ENCODE data around the gene PHF3. TPM values are rescaled to one million over a fixed set of nuclear protein-coding genes. Genes with fewer than 3 reads are reported as not detected.

Gene PHF3
- total RNA-seq, 4 donors from 2014 or later = 49.4 to 73.1 (median 61.9) TPM

DNA sequence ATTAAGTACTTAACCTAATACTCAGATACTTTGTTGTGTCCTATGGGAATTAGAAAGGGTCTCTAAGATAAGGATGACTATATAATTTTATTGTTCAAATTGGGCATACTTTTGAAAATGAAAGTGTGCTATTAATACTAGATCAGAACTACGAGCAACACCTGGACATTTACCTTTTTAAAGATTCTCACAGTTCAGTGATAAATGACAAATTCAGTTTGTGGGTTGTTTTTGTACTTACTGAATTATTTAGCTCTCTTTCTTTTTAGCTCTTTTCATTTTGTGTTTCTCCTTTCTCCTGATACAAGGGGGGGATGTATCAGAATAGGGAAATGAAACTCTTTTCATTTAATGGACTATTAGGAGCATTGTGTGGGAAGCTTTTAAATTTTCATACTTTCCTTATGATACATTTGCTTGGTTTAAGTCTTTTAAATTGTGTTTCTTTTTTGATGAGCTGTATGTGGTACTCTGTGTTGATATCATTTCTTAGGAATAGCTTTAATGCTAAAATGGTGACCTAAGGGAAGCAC, 47.5 kb downstream of the PHF3 start:
- no peak overlapping the region for H3K27ac ChIP-seq
- peaks cover 0 to 11% of the 10 kb centered on the region in 2 donors for H3K36me3 ChIP-seq
- no peak overlapping the region for H3K4me3 ChIP-seq
- no peaks in the 10 kb centered on the region for H3K27me3 ChIP-seq
- ATAC-seq = no peak
- TF ChIP-seq POLR2A (IDR thresholded peaks at IDR 0.05) = no peak
- TF ChIP-seq, protein P1, sequence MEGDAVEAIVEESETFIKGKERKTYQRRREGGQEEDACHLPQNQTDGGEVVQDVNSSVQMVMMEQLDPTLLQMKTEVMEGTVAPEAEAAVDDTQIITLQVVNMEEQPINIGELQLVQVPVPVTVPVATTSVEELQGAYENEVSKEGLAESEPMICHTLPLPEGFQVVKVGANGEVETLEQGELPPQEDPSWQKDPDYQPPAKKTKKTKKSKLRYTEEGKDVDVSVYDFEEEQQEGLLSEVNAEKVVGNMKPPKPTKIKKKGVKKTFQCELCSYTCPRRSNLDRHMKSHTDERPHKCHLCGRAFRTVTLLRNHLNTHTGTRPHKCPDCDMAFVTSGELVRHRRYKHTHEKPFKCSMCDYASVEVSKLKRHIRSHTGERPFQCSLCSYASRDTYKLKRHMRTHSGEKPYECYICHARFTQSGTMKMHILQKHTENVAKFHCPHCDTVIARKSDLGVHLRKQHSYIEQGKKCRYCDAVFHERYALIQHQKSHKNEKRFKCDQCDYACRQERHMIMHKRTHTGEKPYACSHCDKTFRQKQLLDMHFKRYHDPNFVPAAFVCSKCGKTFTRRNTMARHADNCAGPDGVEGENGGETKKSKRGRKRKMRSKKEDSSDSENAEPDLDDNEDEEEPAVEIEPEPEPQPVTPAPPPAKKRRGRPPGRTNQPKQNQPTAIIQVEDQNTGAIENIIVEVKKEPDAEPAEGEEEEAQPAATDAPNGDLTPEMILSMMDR (IDR thresholded peaks at IDR 0.05 in 4 of 5, conservative IDR thresholded peaks at IDR 0.05 in 1 of 5) = no peak
- peaks cover 5 to 16% of the 10 kb centered on the region in 2 donors for H3K4me1 ChIP-seq
- intact Hi-C loops (cut with DNase I; ENCODE audit: low total_unique reads) (no loop called here), in situ Hi-C loops (cut with MboI; ENCODE audit: low sequenced_read_pairs in 4 of 4) (no loop called here)
- no peaks in the 10 kb centered on the region for H3K9me3 ChIP-seq
- no peak for DNase-seq

DNA sequence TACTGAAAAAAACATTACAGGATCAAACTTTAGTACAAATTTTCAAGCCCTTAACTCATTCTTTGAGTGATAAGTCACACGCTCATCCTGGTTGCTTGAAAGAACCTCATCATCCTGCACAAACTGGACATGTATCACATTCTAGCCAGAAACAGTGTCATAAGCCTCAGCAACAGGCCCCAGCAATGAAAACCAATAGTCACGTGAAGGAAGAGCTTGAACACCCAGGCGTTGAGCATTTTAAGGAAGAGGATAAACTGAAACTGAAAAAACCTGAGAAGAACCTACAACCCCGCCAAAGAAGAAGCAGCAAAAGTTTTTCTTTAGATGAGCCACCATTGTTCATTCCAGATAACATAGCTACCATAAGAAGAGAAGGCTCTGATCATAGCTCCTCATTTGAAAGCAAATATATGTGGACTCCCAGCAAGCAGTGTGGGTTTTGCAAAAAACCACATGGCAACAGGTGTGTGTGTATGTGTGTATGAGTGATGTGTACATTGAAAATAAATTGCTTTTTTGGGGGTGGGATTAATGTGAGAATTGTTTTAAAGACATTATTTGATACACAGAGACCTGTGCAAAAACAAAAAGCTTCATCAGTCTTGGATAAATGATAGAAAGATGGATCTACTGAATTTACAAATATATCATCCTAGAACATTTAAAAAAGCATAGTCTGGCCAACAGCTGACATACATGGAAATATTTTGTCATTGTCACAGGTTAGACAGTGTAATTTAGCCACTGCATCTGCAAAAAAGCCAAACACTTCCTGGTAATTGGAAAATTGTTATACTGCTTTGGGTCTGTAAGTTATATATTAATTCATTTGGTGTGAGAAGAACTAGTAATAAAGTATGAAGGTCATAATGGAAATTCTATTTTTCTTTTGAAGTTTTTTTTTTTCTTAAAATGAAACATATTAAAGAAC, 50.1 kb downstream of the PHF3 start:
- Histone ChIP-seq H3K9me3 (no peaks in the 10 kb centered on the region), H3K27me3 (no peaks in the 10 kb centered on the region), H3K36me3 (peaks cover 0 to 11% of the 10 kb centered on the region in 2 donors), H3K27ac (no peak overlapping the region), H3K4me1 (peaks cover 1 to 15% of the 10 kb centered on the region in 2 donors), H3K4me3 (no peak overlapping the region)
- in situ Hi-C loops (cut with MboI; ENCODE audit: low sequenced_read_pairs in 4 of 4) (no loop called here), intact Hi-C loops (cut with DNase I; ENCODE audit: low total_unique reads) (no loop called here)
- TF ChIP-seq POLR2A (IDR thresholded peaks at IDR 0.05) = no peak
- TF ChIP-seq, protein P1 (IDR thresholded peaks at IDR 0.05 in 4 of 5, conservative IDR thresholded peaks at IDR 0.05 in 1 of 5) = no peak
- ATAC-seq (no peak), DNase-seq (no peak)

DNA sequence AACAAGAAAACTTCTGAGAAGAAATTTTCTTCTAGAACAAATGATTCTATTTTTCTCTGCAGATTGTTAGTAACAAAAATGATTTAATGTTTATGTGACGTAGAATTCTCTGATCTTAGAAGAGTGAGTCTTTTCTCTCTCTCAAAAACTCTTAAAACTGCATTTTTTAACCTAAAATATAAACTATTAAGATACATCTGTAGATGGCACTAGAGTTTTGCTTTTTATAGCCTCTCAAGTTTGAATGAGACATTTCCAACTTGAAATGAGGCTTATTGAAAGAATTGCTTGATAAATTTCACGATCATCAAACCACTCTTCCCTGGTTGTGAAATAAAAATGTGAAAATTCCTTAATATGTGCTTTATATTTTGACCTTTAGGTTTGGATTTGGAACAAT, 53.8 kb downstream of the PHF3 start:
- H3K36me3 ChIP-seq = peaks cover 0 to 7% of the 10 kb centered on the region in 2 donors

DNA sequence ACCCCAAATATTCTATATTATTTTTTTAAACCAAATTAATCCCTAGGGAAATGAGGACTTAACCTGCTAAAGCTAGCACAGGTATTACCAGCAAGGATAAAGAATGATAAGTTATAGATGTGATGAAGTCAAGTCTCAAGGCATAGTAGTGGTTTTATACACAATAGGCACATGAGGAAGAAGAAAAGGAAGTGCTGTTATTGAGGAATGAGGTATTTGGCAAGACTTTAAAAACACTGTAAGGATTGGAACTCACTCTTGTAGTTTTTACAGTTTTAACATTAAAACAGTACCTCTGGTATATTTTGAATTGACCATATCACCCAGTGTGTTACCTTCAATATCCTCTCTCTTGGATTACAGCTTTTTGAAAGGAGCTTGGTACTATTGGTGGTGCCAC, 54.6 kb downstream of the PHF3 start:
- Histone ChIP-seq H3K9me3 (no peaks in the 10 kb centered on the region), H3K27ac (no peak overlapping the region), H3K36me3 (no peaks in the 10 kb centered on the region), H3K4me1 (no peaks in the 10 kb centered on the region), H3K4me3 (no peak overlapping the region), H3K27me3 (no peaks in the 10 kb centered on the region)
- intact Hi-C loops (cut with DNase I; ENCODE audit: low total_unique reads) = no loop called here
- TF ChIP-seq, protein P1 (IDR thresholded peaks at IDR 0.05 in 4 of 5, conservative IDR thresholded peaks at IDR 0.05 in 1 of 5) = no peak
- TF ChIP-seq POLR2A (IDR thresholded peaks at IDR 0.05) = no peak
- in situ Hi-C loops (cut with MboI; ENCODE audit: low sequenced_read_pairs in 4 of 4) = no loop called here
- DNase-seq = no peak
- ATAC-seq = no peak

More for the DNA sequence above, 53.8 kb downstream of the PHF3 start:
- Histone ChIP-seq H3K27me3 (no peaks in the 10 kb centered on the region), H3K4me3 (no peak overlapping the region), H3K4me1 (no peaks in the 10 kb centered on the region), H3K27ac (no peak overlapping the region), H3K9me3 (no peaks in the 10 kb centered on the region)
- ATAC-seq = no peak
- in situ Hi-C loops (cut with MboI; ENCODE audit: low sequenced_read_pairs in 4 of 4) = no loop called here
- intact Hi-C loops (cut with DNase I; ENCODE audit: low total_unique reads) = no loop called here
- DNase-seq = no peak
- TF ChIP-seq, protein P1 (IDR thresholded peaks at IDR 0.05 in 4 of 5, conservative IDR thresholded peaks at IDR 0.05 in 1 of 5) = no peak
- no peak for TF ChIP-seq POLR2A (IDR thresholded peaks at IDR 0.05)
